GM12892 (cell line): ENCODE results near the gene CD109.

Experiments
- POLR2A ChIP-seq: IDR thresholded peaks from 2 replicates; pipeline ENCODE4 v1.6.1; 2011; ENCODE audit warnings: low read depth, low read length, control low read depth
- POLR2AphosphoS5 ChIP-seq: IDR thresholded peaks from 2 replicates; pipeline ENCODE4 v1.6.1; 2011; ENCODE audit warnings: low read depth, low read length, control low read depth
- TAF1 ChIP-seq: IDR thresholded peaks from 2 replicates; pipeline ENCODE4 v1.6.1; 2011; ENCODE audit warnings: low read depth, mild to moderate bottlenecking, control low read depth, low read length, borderline replicate concordance

GRCh38 chr6:73858376-73858775 lies 162.4 kb downstream of the CD109 start:
- TF ChIP-seq POLR2A (no peak), TAF1 (no peak), POLR2AphosphoS5 (no peak)
